Cardiac muscle cell (in vitro differentiated cells and primary cell): ENCODE data around the gene PPP1CA. TPM values are rescaled to one million over a fixed set of nuclear protein-coding genes. Genes with fewer than 3 reads are reported as not detected.

Experiments
- DNase-seq, 2 donors: peaks; one replicate each; pipeline versions ENCODE4 v3.0.0 to v3.0.0-alpha.2; 2010 to 2017; ENCODE audit warnings: low read depth in 1 of 2, low spot score in 1 of 2
- H3K27ac ChIP-seq: fragments of 200-600 bp; sonication (generic); 2 replicates; pipeline ENCODE4 v1.5.1; 2016
- H3K27me3 ChIP-seq: fragments of 200-600 bp; sonication (generic); 2 replicates; pipeline ENCODE4 v1.6.0; 2016; ENCODE audit warnings: control low read depth
- H3K36me3 ChIP-seq: fragments of 200-600 bp; sonication (generic); 2 replicates; pipeline ENCODE4 v1.5.1; 2016; ENCODE audit warnings: control low read depth
- H3K4me1 ChIP-seq: fragments of 200-600 bp; sonication (generic); 2 replicates; pipeline ENCODE4 v1.8.1; 2017; ENCODE audit warnings: low read depth, mild to moderate bottlenecking, mixed run types
- H3K4me3 ChIP-seq: fragments of 200-600 bp; sonication (generic); 2 replicates; pipeline ENCODE4 v1.5.1; 2016; ENCODE audit warnings: mild to moderate bottlenecking
- H3K9me3 ChIP-seq: fragments of 200-600 bp; sonication (generic); 2 replicates; pipeline ENCODE4 v1.5.1; 2017; ENCODE audit warnings: low read depth, mild to moderate bottlenecking, control low read depth
- polyA plus RNA-seq: library from polyadenylated mRNA; unstranded; fragments of >200 nt; fragmentation: Nextera tagmentation; extraction: Ambion mirVana; gene quantifications from 2 replicates; pipeline ENCODE4 v1.2.1, GENCODE V29; 2016
- total RNA-seq: library from RNA; depleted of rRNA; stranded (reverse); fragments of >200 nt; gene quantifications from 2 replicates; pipeline ENCODE4 v1.2.3, GENCODE V29; 2016
- TF ChIP-seq, protein P1 (sequence below): IDR thresholded peaks from 2 replicates; pipeline ENCODE4 v1.5.1; 2012; ENCODE audit warnings: low read depth, mild to moderate bottlenecking, low read length

Gene PPP1CA
- total and polyA plus RNA-seq, 2 experiments from 2014 or later: 142 to 235 TPM

DNA sequence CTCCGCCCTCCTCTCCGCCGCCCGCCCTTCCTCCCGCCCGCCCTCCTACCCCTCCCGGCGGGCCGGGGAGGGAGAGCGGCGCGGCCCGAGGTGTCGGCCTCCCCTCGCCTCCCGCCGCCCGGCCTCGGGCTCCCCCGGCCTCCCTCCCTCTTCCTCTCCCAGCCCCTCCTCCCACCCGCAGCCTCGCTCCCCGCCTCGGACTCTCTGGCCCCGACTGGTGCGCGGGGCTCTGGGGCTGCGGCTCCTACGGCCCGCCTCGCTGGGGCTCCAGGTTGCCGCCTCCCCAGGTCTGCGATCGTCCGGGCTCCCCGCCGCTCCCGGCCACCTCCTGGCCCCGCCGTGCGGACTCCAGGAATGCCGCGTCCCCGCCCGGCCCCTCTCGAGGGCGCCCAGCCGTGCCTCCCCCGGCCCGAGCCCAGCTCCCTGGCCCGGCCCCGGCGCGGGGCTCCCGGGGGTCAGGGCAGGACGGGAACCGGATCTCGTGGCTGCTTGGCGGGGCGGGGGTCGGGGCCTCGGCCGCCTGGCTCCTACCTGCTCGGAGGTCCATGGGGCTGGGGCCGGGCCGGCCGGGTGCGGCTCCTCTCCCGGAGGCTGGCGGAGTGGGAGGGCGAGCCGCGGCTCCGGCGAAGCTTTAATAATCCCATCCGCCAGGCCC lies 28.5 kb downstream of the PPP1CA start, which contains the start of gene CLCF1:
Gene CLCF1, minus strand, starts transcription at position 606 of the 655 bp plus-strand sequence. Its CDS starts 59 bp downstream, at position 547.
- H3K4me3 ChIP-seq: peak within 1 kb of the TSS; percentile 39
- H3K27me3 ChIP-seq: peaks cover 41% of the 10 kb centered on the region
- no peak within 1 kb of the TSS for H3K27ac ChIP-seq
- peaks cover 7% of the 10 kb centered on the region for H3K4me1 ChIP-seq
- TF ChIP-seq, protein P1, sequence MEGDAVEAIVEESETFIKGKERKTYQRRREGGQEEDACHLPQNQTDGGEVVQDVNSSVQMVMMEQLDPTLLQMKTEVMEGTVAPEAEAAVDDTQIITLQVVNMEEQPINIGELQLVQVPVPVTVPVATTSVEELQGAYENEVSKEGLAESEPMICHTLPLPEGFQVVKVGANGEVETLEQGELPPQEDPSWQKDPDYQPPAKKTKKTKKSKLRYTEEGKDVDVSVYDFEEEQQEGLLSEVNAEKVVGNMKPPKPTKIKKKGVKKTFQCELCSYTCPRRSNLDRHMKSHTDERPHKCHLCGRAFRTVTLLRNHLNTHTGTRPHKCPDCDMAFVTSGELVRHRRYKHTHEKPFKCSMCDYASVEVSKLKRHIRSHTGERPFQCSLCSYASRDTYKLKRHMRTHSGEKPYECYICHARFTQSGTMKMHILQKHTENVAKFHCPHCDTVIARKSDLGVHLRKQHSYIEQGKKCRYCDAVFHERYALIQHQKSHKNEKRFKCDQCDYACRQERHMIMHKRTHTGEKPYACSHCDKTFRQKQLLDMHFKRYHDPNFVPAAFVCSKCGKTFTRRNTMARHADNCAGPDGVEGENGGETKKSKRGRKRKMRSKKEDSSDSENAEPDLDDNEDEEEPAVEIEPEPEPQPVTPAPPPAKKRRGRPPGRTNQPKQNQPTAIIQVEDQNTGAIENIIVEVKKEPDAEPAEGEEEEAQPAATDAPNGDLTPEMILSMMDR: no peak
- DNase-seq: peak; percentile 67 to 88
- no peaks in the 10 kb centered on the region for H3K36me3 ChIP-seq
- no peaks in the 10 kb centered on the region for H3K9me3 ChIP-seq

DNA sequence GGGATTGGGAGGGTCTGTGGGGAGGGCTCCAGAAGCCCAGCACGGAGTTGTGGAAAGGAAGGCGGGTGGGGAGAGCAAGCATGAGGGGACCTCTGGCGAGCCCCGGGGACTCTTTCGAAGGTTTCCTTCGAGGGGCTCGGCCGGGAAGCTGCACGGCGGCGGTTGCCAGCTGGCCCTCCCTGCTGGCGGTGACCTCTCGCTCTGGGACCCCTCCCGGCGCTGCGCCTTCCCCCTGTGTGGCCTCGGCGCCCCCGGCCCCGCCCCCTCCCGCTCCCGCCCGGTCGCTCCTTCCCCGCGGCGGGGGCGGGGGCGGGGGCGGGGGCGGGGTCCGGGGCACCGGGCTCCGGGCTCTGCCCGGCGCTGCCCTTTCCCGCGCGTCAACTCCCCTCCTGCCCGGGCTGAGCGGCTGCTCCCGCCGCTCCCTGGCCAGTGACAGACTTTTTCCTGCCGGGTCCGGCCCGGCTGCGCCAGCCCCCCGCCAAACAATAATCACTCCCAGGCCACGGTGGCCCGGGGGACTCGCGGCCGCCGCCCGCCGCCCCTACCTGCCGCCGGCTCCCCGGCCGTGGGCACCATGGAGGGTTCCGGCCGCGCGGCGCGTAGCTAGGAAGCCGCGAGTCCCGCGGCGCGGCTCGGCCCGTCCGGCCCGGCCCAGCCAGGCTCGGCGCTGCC lies 29.2 kb downstream of the PPP1CA start:
- peak overlapping the region; percentile 39 for H3K4me3 ChIP-seq
- H3K27me3 ChIP-seq: peaks cover 37% of the 10 kb centered on the region
- H3K4me1 ChIP-seq: peaks cover 7% of the 10 kb centered on the region
- no peaks in the 10 kb centered on the region for H3K9me3 ChIP-seq
- H3K27ac ChIP-seq: no peak overlapping the region
- H3K36me3 ChIP-seq: no peaks in the 10 kb centered on the region
- TF ChIP-seq, protein P1: no peak
- DNase-seq: peak in 1 of 2 donors; percentile 50

DNA sequence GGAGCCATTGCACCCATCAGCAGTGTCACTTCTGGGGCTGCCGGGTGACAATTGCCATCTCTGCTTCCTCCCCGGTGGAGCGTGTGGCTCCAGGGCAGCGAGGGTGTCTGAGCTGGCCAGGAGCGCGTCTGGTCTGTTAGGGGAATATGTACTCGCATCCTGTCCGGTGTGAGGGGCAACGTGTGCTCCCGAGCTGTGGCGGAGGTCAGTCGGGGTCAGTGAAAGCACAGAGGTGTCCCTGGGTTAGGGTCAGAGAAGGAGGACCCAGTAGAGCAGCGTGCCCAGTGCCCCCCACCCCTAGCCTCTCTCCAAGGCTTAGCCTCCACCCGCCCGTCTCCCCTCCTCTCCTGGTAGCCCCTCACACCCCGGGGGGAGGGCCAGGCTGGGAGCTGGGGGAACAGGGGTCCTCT lies 29.7 kb downstream of the PPP1CA start:
- TF ChIP-seq, protein P1: no peak
- DNase-seq: peak in 1 of 2 donors; percentile 21

DNA sequence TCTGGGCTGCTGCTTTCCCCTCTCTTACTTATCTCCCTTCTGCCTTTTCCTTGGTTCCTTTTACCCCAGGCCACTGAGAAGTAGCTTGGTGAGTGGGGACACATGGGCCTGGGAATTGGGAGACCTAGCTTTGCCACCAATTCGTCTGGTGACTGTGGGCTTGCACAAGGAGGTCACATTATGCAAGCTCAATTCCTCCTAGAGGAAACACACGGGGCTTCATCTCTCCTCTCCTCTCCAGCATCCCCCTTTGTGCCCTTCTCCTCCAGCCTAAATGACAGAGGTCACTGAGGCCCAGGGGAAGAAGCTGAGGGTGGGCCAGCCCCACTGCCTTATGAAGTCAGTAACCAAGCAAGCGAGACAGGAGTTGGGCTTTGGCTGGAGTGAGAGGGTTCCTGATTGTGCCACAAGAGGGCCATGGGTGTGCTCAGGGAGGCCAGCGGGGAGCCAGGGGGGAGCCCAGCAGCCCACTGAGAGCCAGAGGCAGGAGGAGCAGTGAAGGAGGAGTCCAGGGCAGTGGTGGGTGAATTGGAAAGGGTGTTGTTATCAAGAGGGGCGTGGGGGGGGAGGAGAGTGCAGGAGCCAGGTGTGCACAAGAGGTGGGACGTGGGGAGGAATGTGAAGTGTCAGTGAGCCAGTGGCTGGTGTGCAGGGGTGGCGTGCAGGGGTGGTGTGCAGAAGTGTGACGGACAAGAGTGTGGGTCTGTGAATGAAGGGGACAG lies 30.3 kb downstream of the PPP1CA start:
- Histone ChIP-seq H3K4me1 (peaks cover 7% of the 10 kb centered on the region), H3K4me3 (no peak overlapping the region), H3K9me3 (no peaks in the 10 kb centered on the region), H3K27me3 (peaks cover 26% of the 10 kb centered on the region), H3K36me3 (no peaks in the 10 kb centered on the region), H3K27ac (no peak overlapping the region)
- peak; percentile 47 to 61 for DNase-seq
- TF ChIP-seq, protein P1: peak; percentile 61

More for the DNA sequence above, 29.7 kb downstream of the PPP1CA start:
- Histone ChIP-seq H3K27ac (no peak overlapping the region), H3K4me3 (peak overlapping the region; percentile 39), H3K4me1 (peaks cover 7% of the 10 kb centered on the region), H3K27me3 (peaks cover 32% of the 10 kb centered on the region), H3K36me3 (no peaks in the 10 kb centered on the region), H3K9me3 (no peaks in the 10 kb centered on the region)

DNA sequence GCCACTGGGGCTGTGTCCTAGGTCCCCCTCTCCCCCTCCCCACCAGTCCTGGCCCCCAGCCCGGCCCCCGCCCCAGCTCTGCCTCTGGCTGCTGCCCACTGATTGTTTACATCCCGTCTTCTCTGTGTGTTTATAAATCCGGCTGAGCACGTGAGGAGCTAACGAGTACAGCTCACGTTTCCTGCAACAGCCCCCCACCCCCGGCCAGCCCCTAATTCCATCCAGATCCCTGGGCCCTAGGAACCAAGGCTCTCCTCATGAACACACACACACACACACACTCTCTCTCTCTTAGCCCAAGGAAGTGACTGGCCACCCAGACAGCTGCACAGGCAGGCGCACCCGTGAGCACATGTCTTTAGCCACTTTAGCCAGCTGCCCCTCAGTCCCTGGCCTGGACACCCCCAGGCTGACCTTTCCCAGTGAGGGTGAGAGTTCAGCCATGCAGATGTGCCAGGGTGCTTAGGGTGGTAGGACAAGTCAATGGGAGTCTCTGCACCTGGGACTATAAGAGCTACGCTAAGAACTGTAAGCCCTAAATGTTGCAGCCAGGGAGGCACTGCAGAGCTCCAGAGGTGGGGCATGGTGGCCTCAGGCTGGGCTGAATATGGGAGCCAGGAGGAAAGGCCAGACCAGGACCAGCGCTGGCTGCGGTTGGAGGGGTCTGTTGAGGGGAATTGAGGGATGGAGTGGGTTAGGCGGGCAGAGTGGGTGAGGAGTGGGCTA lies 31.1 kb downstream of the PPP1CA start:
- Histone ChIP-seq H3K4me3 (no peak overlapping the region), H3K4me1 (peaks cover 7% of the 10 kb centered on the region), H3K27ac (no peak overlapping the region), H3K36me3 (no peaks in the 10 kb centered on the region), H3K9me3 (no peaks in the 10 kb centered on the region), H3K27me3 (peaks cover 18% of the 10 kb centered on the region)
- peak in 1 of 2 donors; percentile 49 for DNase-seq
- TF ChIP-seq, protein P1: no peak
